ENCODE data around the gene ZNF764.

ZNF764 gene

GRCh38 chr16:30569746-30570635 is 11.8 kb upstream of the ZNF764 start:
- no peak for DNase-seq

DNA sequence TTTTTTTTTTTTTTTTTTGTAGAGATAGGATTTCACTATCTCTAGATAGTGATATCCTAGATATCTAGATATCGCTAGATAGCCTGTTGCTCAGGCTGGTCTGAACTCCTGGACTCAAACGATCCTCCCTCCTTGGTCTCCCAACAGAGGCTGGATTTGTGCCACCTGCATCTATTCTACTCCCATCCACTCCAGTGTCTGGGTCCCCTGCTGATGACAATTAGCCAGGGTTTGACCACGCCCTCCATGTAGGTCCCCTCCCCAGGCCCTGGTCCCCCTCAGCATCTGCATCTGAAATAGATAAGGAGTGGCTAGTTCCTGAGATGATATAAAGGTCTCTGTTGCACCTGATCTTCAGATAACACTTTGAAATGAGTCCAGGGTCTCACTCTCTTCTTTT is 11.1 kb upstream of the ZNF764 start:
- no peak for DNase-seq

DNA sequence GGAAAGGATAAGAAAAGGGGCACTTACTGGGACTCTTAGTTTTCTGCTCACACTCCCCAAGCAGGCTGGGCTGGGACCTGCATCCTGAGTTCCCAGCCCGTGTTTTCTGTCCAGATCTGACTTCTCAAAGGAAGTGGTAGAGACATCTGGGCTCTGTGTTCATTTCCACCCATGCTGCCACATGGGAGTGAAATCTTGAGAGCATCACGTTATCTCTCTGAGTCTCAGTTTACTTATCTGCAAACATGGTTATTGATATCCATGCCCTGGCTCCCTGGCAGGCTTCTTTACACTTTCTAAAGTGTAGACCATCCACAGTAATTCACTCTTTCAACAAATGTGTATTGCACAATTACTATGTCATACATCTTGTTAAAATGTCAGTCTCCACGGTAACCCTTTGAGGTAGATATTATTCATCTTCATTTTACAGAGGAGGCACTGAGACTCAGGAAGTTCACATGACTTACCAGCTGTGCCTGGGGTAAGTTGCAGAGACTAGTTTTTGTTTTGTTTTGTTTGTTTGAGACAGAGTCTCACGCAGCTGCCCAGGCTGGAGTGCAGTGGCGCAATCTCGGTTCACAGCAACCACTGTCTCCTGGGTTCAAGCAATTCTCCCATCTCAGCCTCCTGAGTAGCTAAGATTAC is 9.9 kb upstream of the ZNF764 start:
- peak; percentile 61 for DNase-seq

DNA sequence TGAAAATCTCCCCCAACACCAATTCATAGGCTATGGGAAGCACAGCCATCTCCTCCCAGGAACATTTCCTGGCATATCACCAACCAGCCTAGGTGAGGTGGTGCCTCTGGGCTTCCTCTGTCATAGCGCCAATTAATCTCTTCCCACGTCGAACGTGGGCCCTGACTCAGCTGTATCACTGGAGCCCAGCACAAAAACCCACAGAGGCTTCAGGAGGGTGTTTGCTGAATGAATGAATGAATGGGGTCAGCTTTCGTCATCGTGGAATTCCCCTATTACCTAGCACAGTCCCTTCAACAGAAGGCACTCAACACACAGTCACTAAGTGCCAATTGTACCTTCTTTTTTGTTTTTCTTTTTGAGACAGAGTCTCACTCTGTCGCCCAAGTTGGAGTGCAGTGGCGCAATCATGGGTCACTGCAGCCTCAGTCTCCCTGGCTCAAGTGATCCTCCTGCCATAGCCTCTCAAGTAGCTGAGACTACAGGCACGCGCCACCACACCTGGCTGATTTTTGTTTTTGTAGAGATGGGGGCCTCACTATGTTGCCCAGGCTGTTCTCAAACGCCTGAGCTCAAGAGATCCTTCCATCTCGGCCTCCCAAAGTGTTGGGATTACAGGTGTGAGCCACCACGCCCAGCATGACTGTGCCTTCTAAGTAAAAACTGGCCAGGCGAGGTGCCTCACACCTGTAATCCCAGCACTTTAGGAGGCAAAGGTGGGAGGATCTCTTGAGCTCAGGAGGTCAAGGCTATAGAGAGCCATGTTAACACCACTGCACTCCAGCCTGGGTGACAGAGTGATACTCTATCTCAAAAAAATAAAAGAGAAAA is 9.2 kb upstream of the ZNF764 start:
- DNase-seq: no peak

DNA sequence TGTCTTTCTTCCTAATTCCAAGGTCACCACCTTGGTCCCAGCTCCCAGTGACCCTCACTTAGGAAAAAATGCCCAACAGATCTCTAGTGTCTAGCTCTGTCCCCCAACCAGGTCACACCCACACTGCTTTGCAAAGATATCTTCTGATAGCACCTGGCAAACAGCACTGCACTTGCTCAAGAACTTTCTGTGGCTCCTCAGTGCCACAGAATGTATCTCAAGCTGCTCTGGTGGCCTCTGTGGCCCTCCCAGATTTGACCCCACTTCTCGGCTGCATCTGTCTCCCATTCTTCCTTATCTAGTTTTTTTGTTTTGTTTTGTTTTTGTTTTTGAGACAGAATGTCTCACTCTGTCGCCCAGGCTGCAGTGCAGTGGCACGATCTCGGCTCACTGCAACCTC is 8.4 kb upstream of the ZNF764 start:
- DNase-seq: no peak

DNA sequence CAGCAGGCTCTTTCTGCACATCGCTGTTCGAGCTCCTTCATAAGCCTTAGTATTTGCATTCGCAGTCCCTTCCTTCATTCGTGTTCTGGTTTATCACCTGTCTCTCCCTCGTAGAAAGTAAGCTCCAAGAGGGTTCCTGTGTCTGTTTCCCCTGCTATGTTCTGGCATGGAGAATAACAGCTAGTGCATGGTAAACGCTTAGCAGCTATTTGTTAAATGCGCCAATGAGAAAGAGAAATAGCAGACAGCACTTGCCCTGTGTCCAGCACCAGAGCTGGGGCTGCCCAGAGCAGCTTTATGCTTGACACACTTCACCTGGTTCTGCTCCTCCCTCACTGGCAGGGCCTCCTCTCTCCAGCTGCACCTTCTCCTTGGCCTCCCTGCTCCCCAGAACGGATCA is 7.8 kb upstream of the ZNF764 start:
- no peak for DNase-seq

GRCh38 chr16:30565526-30565925 is 7.4 kb upstream of the ZNF764 start:
- DNase-seq: peak; percentile 77

DNA sequence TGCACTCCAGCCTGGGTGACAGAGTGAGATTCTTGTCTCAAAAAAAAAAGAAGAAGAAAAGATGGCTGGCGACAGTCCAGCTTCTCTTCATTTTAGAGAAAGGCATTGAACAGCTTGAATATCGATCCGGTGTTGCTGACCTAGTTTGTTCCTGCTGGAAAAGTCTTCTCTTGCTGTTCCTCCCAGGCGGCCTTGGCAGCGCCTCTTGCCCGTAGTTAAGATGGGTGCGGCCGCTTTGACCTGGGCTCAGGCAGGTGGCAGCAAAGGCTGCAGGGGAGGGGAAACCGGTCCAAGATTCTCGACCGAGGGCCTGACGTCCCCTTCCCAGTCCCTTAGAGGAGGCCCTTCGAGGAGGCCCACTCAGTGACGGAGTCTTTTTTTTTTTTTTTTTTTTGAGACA is 3.8 kb upstream of the ZNF764 start:
- DNase-seq: no peak

DNA sequence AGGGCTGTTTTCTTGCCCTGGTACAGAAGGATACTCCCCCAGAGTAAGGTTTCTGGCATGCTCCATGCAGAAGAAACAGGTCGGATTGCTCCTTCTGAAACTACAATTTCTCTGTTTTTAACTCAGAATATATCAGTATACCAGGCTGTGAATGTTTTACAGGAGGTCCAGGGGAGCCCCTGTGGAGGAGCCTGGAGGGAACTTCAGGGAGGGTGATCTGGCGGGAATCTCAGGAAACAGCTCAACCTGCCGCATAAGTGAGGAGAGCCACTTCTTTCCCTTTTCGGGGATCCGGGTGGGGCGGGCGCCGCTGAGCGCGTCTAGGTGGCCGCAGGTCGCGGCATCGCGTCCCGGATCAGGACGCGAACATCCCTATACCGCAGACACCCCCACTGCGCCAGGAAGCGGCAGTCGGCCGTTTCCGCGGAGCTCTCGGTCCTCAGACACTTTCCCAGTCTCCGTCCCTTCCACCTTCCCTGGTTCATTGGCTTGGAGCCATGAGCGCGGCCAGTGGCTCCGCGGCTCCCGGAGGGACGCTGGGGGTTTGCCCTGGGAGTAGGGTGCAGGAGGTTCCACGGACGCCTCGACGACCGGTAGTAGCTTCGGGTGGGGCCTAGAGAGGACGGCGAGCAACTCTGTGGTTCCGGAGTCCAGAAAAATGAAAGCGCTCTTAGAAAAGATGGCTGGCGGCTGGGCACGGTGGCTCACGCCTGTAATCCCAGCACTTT is 3.1 kb upstream of the ZNF764 start:
- DNase-seq: no peak

DNA sequence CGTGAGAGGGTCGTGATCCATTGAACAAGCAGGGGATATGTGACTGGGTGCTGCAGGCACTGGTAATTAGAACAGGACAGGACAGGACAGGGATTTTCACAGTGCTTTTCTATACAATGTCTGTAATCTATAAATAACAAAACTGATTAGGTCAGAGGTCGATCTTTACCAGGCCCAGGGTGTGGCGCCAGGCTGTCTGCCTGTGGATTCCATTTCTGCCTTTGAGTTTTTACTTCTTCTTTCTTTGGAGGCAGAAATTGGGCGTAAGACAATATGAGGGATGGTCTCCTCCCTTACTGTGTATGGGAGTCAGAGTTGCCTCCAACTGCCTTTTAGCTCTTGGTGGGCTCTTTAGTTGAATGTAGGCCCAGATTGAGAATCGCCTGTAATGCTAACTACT is 1.5 kb upstream of the ZNF764 start:
- no peak for DNase-seq

DNA sequence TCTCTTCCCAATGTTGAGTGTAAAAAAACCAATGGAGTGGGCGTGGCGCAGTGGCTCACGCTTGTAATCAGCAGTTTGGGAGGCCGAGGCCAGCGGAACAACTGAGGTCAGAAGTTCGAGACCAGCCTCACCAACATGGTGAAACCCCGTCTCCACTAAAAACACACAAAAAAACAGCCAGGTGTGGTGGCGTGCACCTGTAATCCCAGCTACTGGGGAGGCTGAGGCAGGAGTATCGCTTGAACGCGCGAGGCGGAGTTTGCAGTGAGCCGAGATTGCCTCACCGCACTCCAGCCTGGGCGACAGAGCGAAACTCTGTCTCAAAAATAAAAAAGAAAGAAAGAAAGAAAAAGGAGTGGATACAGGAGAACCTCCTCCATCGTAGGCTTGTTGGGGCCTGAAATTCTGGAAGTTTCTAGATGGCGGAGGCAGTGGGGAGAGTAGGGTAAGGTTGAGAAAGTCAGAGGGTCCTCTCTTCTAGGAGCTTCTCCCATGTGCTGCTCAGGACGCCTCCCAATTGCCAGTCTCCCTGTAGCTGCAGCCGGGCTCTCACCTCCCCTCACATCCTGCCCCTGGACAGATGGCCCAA is 709 bp upstream of the ZNF764 start:
- DNase-seq: no peak

DNA sequence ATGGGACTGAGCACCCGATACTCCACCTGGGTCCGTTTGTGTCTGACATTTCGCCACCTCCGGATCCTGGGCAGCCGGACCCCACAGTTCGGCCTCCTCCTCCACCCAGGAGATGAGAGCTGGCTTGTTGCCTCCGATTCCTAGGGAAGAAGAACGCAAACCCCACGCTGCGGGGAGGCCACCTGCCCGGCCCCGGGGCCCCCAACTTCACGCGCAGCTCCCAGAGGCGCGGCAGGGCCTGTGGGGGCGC is 542 bp downstream of the ZNF764 start:
- DNase-seq: no peak

- no peak for DNase-seq
Measured at GRCh38 chr16:30556125-30556473, 2.1 kb downstream of the ZNF764 start.

DNA sequence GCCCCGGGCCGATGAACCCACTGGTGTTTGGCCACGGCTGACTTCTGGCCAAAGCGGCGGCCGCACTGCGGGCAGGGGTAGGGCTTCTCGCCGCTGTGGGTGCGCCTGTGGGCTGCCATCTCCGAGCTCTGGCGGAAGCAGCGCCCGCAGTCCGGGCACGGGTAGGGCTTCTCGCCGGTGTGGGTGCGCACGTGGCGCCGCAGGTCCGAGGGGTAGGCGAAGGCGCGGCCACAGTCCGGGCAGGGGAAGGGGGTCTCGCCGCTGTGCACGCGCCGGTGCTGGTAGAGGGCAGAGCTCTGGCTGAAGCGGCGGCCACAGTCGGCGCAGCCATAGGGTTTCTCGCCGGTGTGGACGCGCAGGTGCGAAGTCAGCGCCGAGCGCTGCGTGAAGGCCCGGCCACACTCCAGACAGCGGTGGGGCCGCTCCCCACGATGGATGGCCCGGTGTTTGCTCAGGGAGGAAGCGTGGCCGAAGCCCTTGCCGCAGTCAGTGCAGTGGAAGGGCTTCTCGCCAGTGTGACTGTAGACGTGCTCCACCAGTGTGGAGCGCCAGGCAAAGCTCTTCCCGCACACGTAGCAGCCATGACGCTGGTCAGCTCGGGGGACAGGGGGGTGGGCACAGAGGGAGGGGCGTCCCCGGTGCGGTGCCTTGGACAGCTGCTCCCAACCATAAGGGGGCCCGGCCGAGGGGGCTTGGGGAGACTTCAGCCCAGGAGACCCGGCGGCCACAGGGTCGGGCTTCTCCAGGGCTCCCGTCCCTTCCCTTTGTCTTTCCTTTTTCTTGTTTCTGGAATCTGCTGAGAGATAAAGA is 2.7 kb downstream of the ZNF764 start:
- DNase-seq: no peak

- DNase-seq: no peak
Measured at GRCh38 chr16:30554557-30555314, 3.4 kb downstream of the ZNF764 start.

DNA sequence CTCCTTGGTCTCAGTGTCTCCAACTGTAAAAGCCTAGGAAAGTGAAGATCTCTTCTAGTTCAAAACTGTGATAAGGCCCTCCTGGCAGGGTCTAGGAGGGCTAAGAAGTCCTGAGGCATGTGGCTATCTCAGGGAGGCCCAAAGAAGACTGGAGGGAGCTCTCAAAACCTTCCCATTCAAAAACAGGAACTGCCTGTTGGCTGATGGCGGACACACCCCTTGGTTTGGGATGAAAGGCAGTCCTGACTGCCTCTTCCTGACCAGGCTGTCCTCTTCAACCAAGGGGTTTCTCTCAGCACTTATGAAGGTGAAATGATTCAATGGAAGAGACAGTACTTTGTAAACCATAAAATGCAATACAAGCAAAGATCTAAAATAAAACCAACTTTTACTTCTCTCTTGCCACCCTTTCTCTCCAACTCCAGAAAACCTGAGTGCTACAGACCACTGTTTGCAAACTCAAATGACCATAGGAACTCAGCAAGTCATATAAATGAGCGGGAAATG is 4.7 kb downstream of the ZNF764 start:
- DNase-seq: no peak

- DNase-seq: no peak
Measured at GRCh38 chr16:30552956-30553355, 5.2 kb downstream of the ZNF764 start.

GRCh38 chr16:30551781-30552180 is 6.4 kb downstream of the ZNF764 start:
- no peak for DNase-seq

- no peak for DNase-seq
Measured at GRCh38 chr16:30548416-30549253, 9.5 kb downstream of the ZNF764 start.

GRCh38 chr16:30546115-30546514 is 12.1 kb downstream of the ZNF764 start:
- DNase-seq: no peak

Measured in NCI-H2171 treated with DMSO at 0.1 percent for 48 hours (cell line).